ENCODE results near the gene RAP1GDS1. TPM values are rescaled to one million over a fixed set of nuclear protein-coding genes. Genes with fewer than 3 reads are reported as not detected.
"Not testable (repeated sequence)": the region's sequence is repeated elsewhere in the genome, so short reads cannot be mapped to it uniquely, and the experiment has no call there.

Gene RAP1GDS1
- total RNA-seq, 2 donors from 2014 or later, result 7.5 to 7.8 TPM

- Histone ChIP-seq H3K27me3 (no peaks in the 10 kb centered on the region), H3K4me1 (peaks cover 0 to 17% of the 10 kb centered on the region in 2 donors), H3K4me3 (no peak overlapping the region), H3K9me3 (no peaks in the 10 kb centered on the region), H3K36me3 (no peaks in the 10 kb centered on the region), H3K27ac (no peak overlapping the region)
- TF ChIP-seq, protein P1, sequence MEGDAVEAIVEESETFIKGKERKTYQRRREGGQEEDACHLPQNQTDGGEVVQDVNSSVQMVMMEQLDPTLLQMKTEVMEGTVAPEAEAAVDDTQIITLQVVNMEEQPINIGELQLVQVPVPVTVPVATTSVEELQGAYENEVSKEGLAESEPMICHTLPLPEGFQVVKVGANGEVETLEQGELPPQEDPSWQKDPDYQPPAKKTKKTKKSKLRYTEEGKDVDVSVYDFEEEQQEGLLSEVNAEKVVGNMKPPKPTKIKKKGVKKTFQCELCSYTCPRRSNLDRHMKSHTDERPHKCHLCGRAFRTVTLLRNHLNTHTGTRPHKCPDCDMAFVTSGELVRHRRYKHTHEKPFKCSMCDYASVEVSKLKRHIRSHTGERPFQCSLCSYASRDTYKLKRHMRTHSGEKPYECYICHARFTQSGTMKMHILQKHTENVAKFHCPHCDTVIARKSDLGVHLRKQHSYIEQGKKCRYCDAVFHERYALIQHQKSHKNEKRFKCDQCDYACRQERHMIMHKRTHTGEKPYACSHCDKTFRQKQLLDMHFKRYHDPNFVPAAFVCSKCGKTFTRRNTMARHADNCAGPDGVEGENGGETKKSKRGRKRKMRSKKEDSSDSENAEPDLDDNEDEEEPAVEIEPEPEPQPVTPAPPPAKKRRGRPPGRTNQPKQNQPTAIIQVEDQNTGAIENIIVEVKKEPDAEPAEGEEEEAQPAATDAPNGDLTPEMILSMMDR (IDR thresholded peaks at IDR 0.05), result no peak
- DNase-seq (ENCODE audit: low spot score), result no peak
Measured at GRCh38 chr4:98470366-98470765, 209.2 kb downstream of the RAP1GDS1 start.

DNA sequence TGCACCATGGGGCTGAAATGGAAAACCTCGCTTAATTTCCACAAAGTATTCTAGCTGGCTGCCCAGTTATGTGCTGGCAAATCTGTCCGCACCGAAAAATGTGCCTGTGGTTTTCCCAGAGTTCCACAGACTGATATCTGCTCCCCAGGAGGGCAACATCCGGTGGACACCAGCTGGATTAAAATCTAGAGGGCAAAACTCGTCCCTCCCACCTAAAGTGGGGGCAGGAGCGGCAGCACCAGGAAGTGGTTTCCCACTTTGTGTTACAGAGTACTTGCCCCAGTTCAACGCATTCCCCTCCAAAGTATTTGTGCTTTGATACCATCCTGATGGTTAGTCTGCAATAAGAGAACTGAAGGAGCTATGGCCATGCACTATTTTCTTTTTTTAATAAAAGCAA is 209.6 kb downstream of the RAP1GDS1 start:
- H3K27ac ChIP-seq, result no peak overlapping the region
- H3K9me3 ChIP-seq, result no peaks in the 10 kb centered on the region
- H3K36me3 ChIP-seq, result no peaks in the 10 kb centered on the region
- H3K4me1 ChIP-seq, result peaks cover 0 to 17% of the 10 kb centered on the region in 2 donors
- no peak for DNase-seq (ENCODE audit: low spot score)
- H3K4me3 ChIP-seq, result no peak overlapping the region
- H3K27me3 ChIP-seq, result no peaks in the 10 kb centered on the region
- TF ChIP-seq, protein P1 (IDR thresholded peaks at IDR 0.05), result no peak

DNA sequence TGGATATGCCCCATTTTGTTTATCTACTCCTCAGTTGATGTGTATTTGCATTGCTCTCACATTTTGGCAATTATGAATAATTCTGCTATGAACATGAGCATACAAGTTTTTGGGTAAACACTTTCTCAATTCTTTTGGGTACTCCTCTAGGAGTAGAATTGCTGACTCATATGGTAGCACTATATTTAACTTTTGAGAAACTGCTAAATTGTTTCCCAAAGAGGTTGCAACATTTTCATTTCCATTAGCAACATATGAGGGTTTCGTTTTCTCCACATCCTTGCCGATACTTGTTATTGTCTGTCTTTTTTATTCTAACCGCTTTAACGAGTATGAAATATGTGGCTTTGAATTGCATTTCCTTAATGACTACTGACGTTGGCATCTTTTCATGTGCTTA is 211.9 kb downstream of the RAP1GDS1 start:
- TF ChIP-seq, protein P1 (IDR thresholded peaks at IDR 0.05), result no peak

DNA sequence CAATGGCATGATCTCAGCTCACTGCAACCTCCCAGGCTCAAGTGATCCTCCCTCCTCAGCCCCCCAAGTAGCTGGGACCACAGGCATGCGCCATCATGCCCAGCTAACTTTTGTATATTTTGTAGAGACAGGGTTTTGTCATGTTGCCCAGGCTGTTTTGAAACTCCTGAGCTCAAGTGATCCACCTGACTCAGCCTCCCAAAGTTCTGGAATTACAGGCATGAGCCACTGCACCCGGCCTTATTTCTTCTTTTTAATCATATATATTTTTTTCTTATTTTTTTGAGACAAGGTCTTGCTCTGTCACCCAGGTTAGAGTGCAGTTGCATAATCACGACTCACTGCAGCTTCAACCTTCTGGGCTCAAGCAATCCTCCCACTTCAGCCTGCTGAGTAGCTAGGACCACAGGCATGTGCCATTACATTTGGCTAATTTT is 213.2 kb downstream of the RAP1GDS1 start:
- Histone ChIP-seq H3K9me3 (no peaks in the 10 kb centered on the region), H3K4me3 (no peak overlapping the region), H3K4me1 (no peaks in the 10 kb centered on the region), H3K27me3 (no peaks in the 10 kb centered on the region), H3K36me3 (no peaks in the 10 kb centered on the region), H3K27ac (no peak overlapping the region)
- TF ChIP-seq, protein P1 (IDR thresholded peaks at IDR 0.05), result no peak
- no peak for DNase-seq (ENCODE audit: low spot score)

More for the DNA sequence above, 211.9 kb downstream of the RAP1GDS1 start:
- H3K36me3 ChIP-seq, result no peaks in the 10 kb centered on the region
- H3K27me3 ChIP-seq, result no peaks in the 10 kb centered on the region
- no peak for DNase-seq (ENCODE audit: low spot score)
- H3K4me1 ChIP-seq, result peaks cover 0 to 9% of the 10 kb centered on the region in 2 donors
- H3K4me3 ChIP-seq, result no peak overlapping the region
- no peaks in the 10 kb centered on the region for H3K9me3 ChIP-seq
- H3K27ac ChIP-seq, result no peak overlapping the region

DNA sequence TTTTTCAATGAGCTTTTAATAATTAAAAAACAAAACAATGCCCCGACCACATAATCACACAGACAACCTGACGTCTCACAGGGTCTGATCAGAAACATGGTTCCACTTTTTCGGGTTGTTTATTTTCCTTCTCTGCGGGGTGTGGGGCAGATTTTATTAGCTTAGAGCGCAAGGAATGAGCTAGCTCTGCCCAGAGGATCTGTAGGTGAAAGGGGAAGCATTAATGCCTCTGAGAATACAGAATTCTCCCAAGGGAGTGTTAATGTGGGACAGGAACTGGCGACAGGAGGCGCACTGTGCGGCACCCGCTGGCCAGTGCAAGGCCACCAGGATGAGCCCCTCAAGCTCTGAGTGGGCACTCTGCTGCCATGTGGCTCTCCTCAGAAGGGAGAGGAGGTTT is 215.7 kb downstream of the RAP1GDS1 start:
- Histone ChIP-seq H3K4me3 (no peak overlapping the region), H3K9me3 (no peaks in the 10 kb centered on the region), H3K36me3 (no peaks in the 10 kb centered on the region), H3K4me1 (no peaks in the 10 kb centered on the region), H3K27ac (no peak overlapping the region), H3K27me3 (no peaks in the 10 kb centered on the region)
- TF ChIP-seq, protein P1 (IDR thresholded peaks at IDR 0.05), result no peak
- DNase-seq (ENCODE audit: low spot score), result no peak

DNA sequence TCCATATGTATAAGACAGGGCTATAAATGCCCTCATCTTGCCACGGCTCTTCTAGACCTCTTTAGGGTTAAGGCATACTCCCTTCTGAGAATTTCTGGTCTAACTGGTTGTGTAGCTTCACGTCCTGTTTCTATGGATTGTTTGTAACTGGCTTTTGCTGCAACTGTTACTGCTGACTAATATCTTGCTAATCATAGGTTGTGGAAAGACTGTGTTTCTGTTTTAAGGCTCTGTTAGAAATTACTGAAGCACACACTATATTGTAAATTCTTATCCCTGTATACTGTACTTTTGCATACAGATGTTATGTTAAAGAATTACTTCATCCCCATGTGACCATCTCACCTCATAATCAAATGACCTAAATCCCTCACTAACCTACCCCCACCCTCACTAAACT is 218.4 kb downstream of the RAP1GDS1 start:
- H3K4me1 ChIP-seq; DNase-seq (ENCODE audit: low spot score); H3K27ac ChIP-seq; H3K36me3 ChIP-seq; H3K9me3 ChIP-seq; H3K27me3 ChIP-seq; H3K4me3 ChIP-seq: not testable (repeated sequence)

Measured in right atrium auricular region (tissue), 2 donors.